Activated T-cell treated with anti-CD3 and anti-CD28 coated beads for 48 hours (primary cell): ENCODE data around the gene FAM156A.
"Not testable (repeated sequence)": the region's sequence is repeated elsewhere in the genome, so short reads cannot be mapped to it uniquely, and the experiment has no call there.

ENCODE experiments used
- DNase-seq: peaks from one replicate; pipeline ENCODE4 v3.0.0-alpha.2; 2020; ENCODE audit warnings: low read depth

Gene FAM156A, protein sequence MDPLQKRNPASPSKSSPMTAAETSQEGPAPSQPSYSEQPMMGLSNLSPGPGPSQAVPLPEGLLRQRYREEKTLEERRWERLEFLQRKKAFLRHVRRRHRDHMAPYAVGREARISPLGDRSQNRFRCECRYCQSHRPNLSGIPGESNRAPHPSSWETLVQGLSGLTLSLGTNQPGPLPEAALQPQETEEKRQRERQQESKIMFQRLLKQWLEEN

DNA sequence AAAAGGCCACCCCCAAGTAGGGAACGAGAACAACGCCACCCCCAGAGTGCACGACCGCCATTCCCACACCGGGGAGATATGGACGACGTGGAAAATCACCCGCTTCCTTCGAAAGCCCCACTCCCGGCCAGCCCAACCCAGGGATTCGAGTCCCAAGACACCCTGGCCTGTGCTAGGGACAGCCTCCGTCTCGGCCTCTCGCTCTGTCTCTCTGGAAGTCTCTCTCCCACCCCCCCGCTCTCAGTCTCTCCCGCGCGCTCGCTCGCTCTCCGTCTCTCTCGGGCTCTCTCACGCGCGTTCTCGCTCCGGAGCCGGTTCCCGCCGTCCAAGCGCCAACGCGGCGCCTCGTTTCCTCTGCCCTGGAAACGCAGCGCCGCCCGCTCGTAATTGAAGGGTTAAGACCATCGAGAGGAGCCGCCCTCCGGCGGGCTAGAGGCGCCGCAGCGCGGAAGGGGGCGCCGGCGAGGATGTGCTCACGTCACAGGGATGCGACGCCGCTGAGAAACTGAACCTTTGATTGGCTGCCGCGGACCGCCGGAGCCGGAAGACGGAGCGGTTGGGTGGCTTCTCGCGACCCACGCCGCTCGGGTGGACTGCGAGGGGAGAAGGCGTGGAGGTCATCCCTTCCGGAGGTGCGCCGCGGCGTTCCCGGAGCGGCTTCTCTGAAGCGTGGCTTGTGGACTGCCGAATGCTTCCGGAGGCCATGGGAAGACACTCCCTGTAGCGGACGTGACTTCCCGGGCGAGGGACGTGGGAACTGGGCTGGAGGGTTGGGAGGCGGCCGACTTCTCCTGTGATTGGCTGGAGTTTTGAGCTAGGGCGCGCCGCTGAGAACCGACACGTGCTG lies at the start of gene FAM156A:
Gene FAM156A (minus strand): TSS at position 406 of the 847 bp plus-strand sequence. CDS start 9,930 bp downstream, outside the sequence.
- DNase-seq = not testable (repeated sequence)

DNA sequence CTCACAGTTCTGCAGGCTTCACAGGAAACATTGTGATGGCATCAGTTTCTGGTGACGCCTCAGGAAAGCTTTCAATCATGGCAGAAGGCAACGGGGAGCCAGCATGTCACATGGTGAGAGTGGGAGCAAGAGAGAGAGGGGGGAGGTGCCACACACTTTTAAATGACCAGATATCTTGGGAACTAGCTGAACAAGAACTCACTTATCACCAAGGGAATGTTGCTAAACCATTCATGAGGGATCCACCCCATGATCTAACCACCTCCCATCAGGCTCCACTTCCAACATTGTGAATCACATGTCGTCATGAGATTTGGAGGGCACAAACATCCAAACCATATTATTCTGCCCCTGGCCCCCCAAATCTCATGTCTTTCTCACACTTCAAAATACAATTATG lies 47.0 kb upstream of the FAM156A start:
- DNase-seq = no peak

DNA sequence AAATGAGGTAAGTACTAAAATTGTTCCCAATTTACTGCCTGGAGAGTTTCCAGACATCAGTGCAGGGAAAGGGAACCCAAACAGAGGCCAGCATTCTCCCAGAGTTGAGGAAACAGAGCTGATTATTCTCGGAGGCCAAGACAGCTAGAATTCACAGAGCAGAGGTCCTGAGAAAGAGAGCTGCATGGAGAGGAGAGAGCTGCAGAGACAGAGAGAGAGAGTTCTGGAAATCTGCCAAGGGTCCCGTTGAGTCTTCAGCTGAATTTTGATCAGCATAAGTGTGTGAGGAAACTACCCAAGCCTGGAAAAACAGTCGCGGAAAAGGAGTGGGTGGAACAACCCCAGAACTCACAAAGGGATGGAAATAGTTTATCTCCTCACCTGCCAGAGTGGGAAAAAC lies 46.5 kb upstream of the FAM156A start:
- DNase-seq = no peak

DNA sequence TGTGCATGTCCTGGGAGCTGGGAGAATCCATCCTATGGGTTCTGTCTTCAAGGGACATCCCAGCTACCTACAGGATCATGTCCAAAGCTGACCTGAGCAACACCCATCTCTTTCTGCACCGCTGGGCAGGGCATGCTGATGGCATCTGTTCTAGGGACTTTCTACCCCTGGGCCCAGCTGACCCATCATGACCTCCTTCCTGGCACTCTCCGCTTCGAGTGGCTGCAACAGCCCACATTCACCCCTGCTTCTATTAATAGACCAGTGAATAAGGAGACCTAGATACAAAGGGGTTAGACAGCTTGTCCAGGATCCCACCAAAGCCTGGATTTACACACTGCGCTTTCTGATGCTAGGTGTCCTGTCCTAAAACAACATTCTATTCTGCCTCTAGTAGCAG lies 45.7 kb upstream of the FAM156A start:
- DNase-seq = no peak

DNA sequence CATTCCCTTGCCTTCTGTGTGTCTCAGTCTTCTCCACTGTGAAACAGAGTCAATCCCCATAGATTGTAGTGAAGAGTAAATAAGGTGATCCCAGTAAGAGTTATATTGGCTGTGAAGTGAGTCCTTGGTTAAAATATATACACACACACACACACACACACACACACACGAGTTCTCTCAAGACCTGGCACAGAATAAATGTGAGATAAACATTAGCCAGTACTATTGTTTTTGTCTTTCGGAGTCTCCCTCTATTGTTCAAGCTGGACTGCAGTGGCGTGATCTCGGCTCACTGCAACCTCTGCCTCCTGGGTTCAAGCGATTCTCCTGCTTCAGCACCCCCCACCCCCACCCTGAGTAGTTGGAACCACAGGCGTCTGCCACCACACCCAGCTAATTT lies 44.8 kb upstream of the FAM156A start:
- DNase-seq = no peak

DNA sequence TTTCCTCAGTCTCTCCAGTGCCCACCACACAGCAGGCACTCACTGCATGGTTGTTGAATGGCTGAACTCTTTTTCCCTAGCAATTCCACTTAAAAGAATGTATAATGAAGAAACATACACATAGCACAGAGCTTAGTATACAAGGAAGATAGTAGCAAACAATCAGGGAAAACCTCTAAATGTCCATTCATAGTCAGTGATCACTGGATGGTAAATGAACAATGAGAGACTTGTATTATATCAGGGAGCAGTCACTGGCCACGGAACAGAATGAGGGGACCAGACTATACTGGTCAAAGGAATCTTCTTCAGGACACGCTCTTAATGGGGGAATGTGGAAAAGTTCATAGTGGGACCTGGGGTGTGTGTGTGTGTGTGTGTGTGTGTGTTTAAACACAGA lies 43.6 kb upstream of the FAM156A start:
- no peak for DNase-seq

DNA sequence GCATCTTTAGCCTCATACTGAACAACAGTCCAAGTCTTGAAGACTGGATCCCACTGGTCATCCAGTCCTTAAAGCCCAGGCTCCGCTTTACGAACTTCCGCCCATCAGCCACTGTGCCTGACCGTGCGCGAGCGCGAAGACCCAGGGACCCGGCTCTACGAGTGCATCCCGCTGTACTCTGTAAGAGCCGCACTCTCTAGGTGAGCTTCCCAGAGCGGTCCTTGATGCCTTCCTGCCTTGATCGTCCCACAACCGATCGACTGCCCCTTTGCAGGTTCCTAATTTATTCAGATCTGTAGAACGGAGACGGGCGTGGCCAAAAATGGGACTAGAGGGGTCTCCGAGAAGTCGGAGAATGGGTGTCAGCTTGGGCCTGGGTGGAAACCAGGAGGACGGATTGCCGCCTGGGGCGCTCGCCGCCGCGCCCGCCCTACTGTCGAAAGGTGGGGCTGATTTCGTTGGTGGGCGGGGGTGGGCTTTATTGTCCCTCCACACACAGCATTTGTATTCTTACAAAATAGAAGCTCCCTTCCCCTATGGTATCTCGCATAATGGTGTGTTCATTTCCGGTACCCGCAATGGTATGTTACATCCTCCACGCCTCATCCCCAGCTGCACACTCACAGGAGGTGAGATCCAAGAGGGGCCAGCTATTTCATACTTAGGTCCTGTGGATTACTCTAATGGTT lies 42.3 kb upstream of the FAM156A start:
- no peak for DNase-seq

DNA sequence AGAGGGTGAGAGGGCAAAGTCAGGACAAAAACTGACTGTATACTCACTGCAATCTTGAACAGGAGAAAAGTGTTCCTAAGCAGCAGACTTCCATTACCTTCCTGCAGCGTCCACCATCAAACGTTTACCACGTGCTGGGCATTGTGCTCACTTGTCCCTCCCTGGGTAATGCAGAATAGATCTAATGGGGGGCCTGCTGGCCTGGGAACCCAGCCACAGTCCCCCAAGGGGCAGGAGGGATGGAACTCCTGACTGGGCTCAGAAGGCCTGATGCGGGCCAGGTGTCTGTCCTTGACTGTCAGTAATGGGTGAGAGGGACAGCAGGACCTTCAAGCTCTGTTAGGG lies 37.6 kb upstream of the FAM156A start:
- DNase-seq = no peak

DNA sequence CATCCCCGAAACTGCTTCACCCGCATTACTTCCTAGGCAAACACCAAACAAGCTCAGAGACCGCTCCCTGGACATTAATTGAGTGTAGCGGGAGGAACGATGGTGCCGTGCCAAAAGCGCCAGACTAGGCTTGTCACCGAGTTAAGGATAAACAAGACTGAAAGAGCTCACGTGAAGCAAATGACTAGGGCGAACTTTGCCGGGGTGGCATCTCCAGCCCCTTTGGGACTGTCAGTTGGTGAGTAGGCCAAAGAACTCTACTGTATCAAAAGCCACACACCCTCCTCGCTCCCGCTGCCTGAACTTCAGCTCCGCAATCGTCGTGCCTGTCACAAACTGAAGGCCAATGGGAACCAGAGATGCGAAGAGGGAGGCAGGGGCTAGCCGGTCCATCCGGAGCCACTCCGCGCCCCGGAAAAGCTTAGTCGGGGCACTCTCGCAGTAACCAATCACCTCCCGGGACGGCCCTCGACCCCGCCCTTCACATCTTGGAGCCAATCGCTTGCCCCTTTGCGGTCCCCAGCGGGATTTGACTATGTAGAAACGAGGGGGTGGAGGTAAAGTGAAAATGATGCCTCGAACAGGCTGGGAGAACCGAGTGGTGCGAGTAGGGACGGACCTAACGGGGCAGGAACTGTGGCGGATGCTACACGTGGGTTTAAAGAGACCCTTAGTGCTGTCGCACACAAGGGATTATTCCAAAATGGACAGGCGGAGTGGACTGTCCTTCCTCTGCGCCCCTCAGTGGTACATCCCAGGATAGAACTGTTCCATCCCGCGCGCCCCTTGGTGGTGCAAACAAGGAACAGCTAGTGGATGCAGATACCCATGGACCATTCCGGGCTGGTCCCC lies 37.0 kb upstream of the FAM156A start:
- DNase-seq = peak; percentile 85

DNA sequence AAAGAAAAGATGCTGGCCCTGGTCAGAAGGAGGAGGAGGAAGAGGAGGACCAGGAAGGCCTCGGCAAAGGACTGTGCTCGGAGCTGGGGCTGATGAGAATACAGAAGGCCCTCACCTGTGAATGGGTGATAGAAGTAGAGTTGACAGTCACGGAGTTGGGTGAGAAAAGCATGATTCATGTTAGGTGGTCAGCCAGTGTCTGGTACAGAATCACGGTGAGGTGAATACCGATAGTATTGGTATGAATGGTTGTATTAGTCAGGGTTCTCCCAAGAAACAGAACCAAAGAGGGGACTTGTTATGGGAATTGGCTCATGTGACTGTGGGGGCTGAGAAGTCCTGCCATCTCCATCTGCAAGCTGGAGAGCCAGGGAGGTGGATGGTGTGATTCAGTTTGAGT lies 32.5 kb upstream of the FAM156A start:
- DNase-seq = no peak

DNA sequence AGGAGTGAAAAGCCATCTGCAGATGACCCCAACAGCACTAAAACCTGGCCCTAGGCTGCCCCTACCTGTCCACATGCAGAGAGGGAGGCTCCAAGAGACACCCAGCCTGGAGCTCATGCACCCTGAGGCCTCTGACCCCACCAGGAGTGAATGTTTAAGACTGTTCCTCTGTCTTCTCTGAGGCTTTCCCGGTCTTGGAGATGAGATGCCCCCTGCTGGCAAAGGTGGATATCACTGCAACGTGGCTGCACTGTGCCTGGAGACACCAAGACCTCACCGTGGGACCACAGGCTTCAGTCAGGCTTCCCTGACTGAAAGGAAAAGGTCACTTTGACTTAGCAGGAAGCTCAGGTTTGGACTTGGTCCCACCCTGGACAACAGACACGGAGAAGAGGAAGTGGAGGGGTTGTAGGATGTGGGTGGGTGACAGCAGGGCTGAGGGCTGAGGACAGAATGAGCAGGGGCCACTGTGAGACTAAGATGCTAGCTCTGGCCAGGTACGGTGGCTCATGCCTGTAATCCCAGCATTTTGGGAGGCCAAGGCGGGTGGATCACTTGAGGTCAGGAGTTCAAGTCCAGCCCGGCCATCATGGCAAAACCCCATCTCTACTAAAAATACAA lies 31.8 kb upstream of the FAM156A start:
- DNase-seq = peak; percentile 48

DNA sequence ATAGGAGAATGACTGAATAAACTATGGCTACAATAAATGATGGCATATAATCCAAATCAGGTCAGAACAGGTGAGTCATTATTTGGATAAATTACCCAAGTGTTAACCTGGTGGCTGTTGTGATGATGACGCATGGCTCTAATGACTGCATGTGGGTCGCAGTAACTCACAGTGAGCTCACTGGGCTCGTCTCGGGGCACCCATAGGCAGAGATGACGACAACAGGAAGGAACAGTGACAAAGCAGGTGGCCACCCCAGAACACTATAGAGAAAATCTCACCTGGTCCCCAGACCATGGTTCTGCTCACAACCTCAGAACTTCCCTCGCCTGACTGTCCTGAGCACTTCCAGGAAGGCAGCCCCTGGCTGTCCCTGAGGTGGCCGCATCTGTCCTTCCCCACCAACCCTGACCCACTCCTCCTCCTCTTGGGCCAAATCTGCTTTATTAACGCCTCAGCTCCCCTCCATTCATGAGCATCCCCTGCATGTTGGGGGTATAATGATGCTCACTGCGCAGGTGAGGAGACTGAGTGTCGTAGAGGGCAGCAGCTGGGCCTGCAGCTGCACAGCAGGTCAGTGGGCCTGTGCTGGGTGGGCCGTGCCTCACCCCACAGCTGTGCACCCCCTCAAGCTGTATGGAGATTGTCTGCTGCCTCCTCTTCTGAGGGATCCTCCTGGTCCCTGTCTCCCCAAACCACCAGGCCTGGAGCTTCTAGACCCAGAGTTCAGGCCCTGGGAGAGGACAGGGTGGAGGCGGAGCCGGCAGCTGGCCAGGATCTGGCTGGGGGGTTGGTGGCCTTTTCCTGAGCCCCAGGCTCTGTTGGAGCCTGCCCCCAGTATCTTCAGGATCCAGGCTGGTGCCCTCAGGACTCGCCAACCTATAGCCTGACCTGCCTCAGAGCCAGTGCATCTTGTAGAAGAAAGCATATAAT lies 30.9 kb upstream of the FAM156A start:
- DNase-seq = no peak

DNA sequence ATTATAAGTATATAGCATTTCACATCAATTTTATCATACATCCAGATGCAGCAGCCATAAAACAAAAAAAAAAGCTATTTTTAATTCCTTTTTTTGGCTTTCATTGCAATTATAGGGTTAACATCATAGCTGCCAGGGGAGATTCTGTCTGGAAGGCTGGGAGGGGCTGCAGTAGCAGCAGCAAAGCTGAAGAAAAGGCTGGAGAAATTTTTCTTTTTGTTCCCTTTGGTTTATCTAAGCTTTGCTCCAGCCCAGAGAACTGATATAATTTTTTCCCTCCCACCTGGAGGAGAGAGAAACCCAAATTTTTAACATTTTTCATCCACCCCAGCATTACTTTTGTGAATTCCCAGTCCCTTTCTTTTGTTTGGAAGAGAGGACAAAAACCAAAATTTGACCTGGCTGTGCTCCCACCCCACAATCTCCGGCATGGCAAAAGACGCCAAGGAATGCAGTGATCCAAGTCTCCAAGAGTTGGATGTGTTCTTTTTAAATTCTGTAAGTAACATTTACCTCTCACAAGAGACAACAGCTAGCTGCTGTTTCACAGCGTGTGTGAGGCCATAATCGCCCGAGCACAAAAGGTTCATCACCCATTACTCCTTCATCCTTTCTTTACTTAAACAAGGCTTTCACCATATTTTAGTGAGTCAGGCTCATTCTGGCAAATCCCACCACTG lies 25.1 kb upstream of the FAM156A start:
- no peak for DNase-seq

DNA sequence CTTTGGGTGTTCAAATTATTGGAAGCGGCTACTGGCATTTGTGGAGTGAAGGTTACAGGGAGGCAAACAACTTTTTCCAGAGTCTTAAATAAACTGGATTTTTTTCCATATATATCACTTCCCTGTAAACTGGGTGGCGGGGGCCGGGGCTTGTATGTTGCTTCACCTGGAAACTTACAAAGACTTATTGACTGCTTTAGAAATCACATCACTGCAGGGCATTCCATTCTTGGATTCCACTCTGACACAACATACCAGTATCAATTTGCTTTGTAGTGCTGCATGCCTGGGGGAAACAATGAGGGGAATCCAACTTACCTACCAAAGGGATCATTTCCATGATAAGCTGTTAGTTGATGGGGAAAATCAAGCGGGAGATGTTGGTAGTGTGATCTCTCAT lies 21.7 kb upstream of the FAM156A start:
- DNase-seq = no peak

DNA sequence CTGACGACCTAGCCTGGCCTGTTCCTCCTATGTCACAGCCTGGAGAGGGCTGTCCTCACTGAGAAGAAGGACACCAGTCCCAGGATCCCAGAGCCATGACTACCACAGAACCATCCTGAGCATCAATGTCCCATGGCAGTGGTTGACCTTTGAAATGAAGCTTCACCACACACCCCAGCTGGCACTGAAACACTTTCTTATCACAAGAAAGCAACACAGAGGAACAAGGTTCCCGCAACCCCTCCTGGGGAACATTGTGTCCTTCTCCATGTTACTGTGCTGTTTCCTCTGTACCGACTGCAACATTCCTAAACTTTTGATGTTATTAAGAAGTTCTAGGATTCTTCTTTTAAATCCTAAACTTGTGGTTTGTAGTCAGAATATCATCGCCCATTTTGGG lies 21.2 kb upstream of the FAM156A start:
- DNase-seq = no peak

DNA sequence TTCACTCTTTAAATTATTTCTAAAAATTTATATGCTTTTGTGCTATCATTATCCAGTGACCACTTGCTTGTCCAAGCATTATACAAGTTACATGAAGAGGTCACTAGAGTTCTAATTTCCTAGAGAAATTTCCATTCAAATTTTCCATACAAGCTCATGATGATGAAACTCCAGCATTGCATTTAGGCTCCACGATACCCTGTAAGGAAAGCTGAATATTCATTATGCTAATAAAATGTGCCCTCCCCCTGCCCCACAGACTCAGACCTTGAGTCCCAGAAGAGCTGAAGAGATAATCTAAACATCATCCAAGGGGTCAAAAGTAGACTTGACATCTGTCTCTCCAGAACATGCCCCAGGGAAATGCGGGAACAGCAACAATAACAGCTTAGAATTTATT lies 19.6 kb upstream of the FAM156A start:
- no peak for DNase-seq

DNA sequence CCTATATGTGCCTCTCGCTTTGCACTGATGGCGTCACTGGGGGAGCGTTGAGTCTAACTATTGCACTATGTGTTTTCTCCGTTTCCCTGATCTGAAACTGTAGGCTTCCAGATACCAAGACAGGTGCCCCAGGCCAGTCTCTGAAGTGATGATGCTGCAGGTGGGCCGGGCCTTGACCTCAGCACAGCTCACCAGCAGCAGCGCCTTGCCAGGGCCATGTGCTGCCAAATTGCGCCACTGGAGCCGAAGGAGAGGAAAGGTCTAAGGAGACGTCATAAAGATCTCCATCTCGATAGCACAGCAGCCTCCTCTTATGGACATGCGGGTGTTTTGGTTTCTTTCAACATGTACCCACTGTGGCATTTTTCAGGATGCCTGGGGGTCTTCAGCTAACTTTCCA lies 17.3 kb upstream of the FAM156A start:
- not testable (repeated sequence) for DNase-seq

DNA sequence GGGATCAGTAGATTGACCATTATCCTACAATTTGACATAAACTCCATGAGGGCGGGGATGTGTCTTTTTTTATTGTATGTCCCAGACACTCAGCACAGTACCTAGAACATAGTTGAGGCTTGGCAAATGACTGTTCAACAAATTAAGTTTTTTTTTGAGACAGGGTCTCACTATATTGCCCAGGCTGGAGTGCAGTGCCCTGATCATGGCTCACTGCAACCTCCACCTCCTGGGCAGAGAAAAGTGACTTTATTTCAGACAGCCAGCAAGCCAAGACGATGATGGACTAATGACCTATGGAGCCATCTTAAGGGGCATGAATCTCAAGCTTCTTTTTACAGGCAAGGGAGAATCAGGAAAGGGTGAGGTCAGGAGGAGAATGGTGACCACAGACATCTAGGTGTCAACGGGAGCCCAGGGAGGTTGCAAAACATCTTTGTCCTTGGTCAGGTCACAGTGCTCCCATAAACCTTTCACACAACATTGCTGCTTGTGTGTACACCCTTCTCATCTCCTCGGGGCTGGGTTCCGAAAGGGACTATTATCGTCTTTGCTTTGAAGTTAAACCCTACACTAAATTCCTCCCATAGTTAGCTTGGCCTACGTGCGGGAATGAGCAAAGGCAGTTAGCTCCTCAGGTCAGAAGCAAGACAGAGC lies 16.1 kb upstream of the FAM156A start:
- DNase-seq = not testable (repeated sequence)

DNA sequence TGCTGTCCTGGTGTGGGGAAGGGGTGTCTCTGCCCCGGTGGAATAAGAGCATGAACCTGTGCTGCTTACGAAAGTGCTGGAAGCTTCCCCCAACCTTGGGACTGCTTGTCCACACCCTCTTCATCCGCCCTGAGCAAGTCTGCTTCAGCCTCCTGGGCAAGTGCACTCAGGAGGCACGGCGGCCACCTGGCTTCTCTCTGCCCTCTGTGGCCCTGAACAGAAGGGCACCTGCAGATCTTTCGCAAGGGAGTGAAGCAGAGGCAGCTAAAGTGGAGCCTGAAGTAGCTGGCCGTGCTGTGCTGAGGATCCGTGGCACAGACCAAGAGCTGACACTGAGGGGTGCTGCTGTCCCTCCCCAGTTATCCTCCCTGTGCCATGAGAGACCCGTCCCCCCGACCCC lies 9.6 kb upstream of the FAM156A start:
- not testable (repeated sequence) for DNase-seq
